Measurements from ENCODE around the gene CNPY2. TPM values are rescaled to one million over a fixed set of nuclear protein-coding genes. Genes with fewer than 3 reads are reported as not detected.
A peak's percentile ranks its signal among the peaks of the same experiment; 100 is the strongest.

The CNPY2 gene
- total RNA-seq, 2 donors from 2014 or later = 183 to 198 TPM

DNA sequence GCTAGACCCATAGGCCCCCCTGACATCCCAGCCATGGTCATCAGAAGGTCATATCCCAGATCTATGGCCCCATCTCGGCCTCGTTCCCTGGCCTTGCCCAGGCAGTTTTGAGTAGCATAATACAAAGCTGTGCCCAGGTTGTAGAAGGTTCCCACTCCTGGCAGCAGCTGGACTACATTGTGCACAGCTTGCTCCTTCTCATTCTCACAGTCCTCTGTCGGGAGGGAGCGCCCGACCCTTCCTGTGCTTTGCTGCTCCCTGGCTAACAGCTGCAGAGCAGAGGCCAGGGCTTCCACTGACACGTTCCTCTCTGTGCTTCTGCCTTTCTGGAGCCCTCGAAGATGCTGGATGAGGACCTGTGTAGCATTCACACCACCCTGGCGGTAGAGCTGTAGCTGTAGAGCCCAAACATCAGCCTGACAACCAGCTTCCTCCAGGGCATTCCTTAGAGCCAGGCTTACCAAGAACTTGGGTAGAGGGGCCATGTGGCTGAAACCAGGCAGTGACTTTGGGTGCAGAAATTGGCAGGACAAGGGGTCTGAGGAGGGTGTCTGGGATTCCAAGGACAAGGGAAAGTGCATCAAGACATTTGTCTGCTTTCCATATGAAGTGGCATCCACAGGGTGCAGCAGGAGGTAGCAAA is 45.8 kb upstream of the CNPY2 start:
- Mint-ChIP-seq H3K27ac (peak overlapping the region; percentile 96), H3K4me1 (peaks cover 6% of the 10 kb centered on the region), H3K36me3 (ENCODE audit: low read depth) (no peaks in the 10 kb centered on the region), H3K9me3 (no peaks in the 10 kb centered on the region), H3K27me3 (ENCODE audit: insufficient read depth) (peaks cover 29% of the 10 kb centered on the region), H3K4me3 (peak overlapping the region; percentile 88)
- Histone ChIP-seq H3K9me3 (ENCODE audit: control insufficient read depth, low read length) (no peaks in the 10 kb centered on the region), H3K4me1 (ENCODE audit: control insufficient read depth, insufficient read depth, low read length) (no peaks in the 10 kb centered on the region), H3K27ac (ENCODE audit: low read depth, low read length) (no peak overlapping the region), H3K27me3 (ENCODE audit: control insufficient read depth, insufficient read depth, low read length, poor library complexity, severe bottlenecking) (no peaks in the 10 kb centered on the region), H3K4me3 (ENCODE audit: low read length) (no peak overlapping the region), H3K36me3 (ENCODE audit: control insufficient read depth, insufficient read depth, low read length) (no peaks in the 10 kb centered on the region), H3K9ac (ENCODE audit: extremely low read depth, low read length, poor library complexity, severe bottlenecking) (no peak overlapping the region)
- 81 to 88% methylated on average over 6 to 8 of the region's 8 CpGs for WGBS, 2 experiments (ENCODE audit: insufficient coverage in 1 of 2, insufficient read length in 1 of 2)
- peak; percentile 43 for DNase-seq
- TF ChIP-seq, protein P1, sequence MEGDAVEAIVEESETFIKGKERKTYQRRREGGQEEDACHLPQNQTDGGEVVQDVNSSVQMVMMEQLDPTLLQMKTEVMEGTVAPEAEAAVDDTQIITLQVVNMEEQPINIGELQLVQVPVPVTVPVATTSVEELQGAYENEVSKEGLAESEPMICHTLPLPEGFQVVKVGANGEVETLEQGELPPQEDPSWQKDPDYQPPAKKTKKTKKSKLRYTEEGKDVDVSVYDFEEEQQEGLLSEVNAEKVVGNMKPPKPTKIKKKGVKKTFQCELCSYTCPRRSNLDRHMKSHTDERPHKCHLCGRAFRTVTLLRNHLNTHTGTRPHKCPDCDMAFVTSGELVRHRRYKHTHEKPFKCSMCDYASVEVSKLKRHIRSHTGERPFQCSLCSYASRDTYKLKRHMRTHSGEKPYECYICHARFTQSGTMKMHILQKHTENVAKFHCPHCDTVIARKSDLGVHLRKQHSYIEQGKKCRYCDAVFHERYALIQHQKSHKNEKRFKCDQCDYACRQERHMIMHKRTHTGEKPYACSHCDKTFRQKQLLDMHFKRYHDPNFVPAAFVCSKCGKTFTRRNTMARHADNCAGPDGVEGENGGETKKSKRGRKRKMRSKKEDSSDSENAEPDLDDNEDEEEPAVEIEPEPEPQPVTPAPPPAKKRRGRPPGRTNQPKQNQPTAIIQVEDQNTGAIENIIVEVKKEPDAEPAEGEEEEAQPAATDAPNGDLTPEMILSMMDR (conservative IDR thresholded peaks at IDR 0.05) = no peak

DNA sequence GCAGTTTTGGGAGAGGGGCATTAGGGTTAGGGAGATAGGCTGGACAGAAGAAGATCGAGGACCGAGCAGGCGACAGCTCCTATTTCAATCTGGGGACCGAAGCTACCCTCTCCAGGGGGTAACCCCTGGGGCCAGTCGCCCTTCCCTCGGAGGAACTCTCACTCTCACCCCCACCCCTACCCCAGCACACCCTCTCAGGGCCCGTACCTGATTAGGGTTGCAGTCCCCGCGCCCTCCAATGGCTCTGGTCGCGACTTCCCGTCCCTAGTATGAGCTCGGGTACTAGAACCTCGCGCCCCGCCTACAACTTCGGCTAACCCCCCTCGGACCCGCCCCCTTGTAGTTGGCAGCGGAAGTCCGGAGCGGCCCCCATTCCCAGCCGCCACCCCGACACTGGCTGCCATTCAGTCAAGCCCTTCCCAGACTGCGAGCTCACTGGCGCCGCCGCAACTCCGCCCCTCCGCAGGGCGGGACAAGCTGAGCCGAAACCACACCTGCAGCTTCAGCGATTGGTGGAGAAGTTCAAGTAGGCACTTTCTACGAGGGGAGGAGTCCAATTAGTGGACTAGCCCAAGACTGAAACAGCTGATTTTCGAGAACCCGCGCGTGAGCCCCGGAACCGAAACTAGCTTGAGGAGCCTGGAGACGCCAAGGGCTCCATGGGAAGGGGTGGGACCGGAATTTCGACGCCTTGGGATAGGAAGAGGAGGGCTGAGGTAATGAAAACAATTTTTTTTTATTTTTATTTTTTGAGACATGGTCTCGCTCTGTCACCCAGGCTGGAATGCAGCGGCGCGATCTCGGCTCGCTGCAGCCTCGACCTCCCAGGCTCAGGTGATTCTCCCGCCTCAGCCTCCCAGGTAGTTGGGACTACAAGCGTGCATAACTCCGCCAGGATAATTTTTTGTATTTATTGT is 44.3 kb upstream of the CNPY2 start, which contains the start of gene STAT2:
Gene STAT2, minus strand, starts transcription at position 257 of the 917 bp plus-strand sequence. CDS start 3,536 bp downstream, outside the sequence.
- H3K27me3 ChIP-seq (ENCODE audit: control insufficient read depth, insufficient read depth, low read length, poor library complexity, severe bottlenecking) = no peaks in the 10 kb centered on the region
- peak; percentile 100 for DNase-seq
- TF ChIP-seq, protein P1 (conservative IDR thresholded peaks at IDR 0.05) = no peak
- 0% methylated on average over 17 to 54 of the region's 54 CpGs for WGBS, 2 experiments (ENCODE audit: insufficient coverage in 1 of 2, insufficient read length in 1 of 2)
- no peak within 1 kb of the TSS for H3K27ac ChIP-seq (ENCODE audit: low read depth, low read length)
- Mint-ChIP-seq H3K36me3 (ENCODE audit: low read depth) (peaks cover 8% of the 10 kb centered on the region), H3K27ac (peak within 1 kb of the TSS; percentile 96), H3K4me1 (peaks cover 6% of the 10 kb centered on the region), H3K9me3 (no peaks in the 10 kb centered on the region), H3K27me3 (ENCODE audit: insufficient read depth) (peaks cover 26% of the 10 kb centered on the region), H3K4me3 (peak within 1 kb of the TSS; percentile 88)
- H3K36me3 ChIP-seq (ENCODE audit: control insufficient read depth, insufficient read depth, low read length) = peaks cover 12% of the 10 kb centered on the region
- no peaks in the 10 kb centered on the region for H3K9me3 ChIP-seq (ENCODE audit: control insufficient read depth, low read length)
- H3K4me3 ChIP-seq (ENCODE audit: low read length) = peak within 1 kb of the TSS; percentile 100
- H3K4me1 ChIP-seq (ENCODE audit: control insufficient read depth, insufficient read depth, low read length) = no peaks in the 10 kb centered on the region
- H3K9ac ChIP-seq (ENCODE audit: extremely low read depth, low read length, poor library complexity, severe bottlenecking) = peak within 1 kb of the TSS; percentile 74

DNA sequence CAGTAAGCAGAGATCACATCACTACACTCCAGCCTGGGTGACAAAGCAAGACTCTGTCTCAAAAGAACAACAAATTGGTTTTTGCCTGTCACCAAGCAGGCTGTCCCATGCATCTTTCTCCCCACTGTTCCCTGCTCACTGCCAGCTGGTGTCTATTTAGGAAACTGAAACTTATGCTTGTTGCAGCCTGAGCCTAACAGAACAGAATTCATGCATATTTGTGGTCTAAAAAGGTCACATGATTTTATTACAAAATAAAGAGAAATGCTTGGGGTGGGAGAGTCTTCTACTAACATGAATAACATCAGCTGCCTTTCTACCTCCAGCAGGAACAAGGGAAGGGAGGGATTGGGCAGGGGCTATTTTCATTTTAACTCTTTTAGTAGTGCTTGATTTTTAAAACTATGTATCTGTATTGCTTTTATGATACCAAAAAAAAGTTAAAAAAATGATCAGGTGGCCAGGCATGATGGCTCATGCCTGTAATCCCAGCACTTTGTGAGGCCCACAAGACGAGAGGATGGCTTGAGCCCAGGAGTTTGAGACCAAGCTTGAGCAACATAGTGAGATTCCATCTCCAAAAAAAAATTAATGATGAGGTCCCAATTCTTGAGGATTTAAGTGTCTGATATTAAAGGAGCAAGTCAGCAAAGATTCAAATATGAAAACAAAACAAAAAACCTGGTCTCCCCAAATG is 43.2 kb upstream of the CNPY2 start:
- Histone ChIP-seq H3K4me1 (ENCODE audit: control insufficient read depth, insufficient read depth, low read length) (no peaks in the 10 kb centered on the region), H3K9ac (ENCODE audit: extremely low read depth, low read length, poor library complexity, severe bottlenecking) (peak overlapping the region; percentile 74), H3K27me3 (ENCODE audit: control insufficient read depth, insufficient read depth, low read length, poor library complexity, severe bottlenecking) (no peaks in the 10 kb centered on the region), H3K9me3 (ENCODE audit: control insufficient read depth, low read length) (no peaks in the 10 kb centered on the region), H3K27ac (ENCODE audit: low read depth, low read length) (no peak overlapping the region), H3K36me3 (ENCODE audit: control insufficient read depth, insufficient read depth, low read length) (peaks cover 23% of the 10 kb centered on the region), H3K4me3 (ENCODE audit: low read length) (peak overlapping the region; percentile 100)
- Mint-ChIP-seq H3K27me3 (ENCODE audit: insufficient read depth) (peaks cover 20% of the 10 kb centered on the region), H3K36me3 (ENCODE audit: low read depth) (peaks cover 20% of the 10 kb centered on the region), H3K4me3 (peak overlapping the region; percentile 88), H3K27ac (peak overlapping the region; percentile 96), H3K4me1 (peaks cover 6% of the 10 kb centered on the region), H3K9me3 (no peaks in the 10 kb centered on the region)
- DNase-seq = peak; percentile 44
- TF ChIP-seq, protein P1 (conservative IDR thresholded peaks at IDR 0.05) = no peak
- WGBS, 2 experiments (ENCODE audit: insufficient coverage in 1 of 2, insufficient read length in 1 of 2) = 64 to 85% methylated on average over 1 of the region's 1 CpG
